Fibroblast of skin of back (primary cell): Measurements from ENCODE around the gene STX11. TPM values are rescaled to one million over a fixed set of nuclear protein-coding genes. Genes with fewer than 3 reads are reported as not detected.
"Not testable (repeated sequence)": the region's sequence is repeated elsewhere in the genome, so short reads cannot be mapped to it uniquely, and the experiment has no call there.

Source experiments
- DNase-seq: peaks from one replicate; pipeline ENCODE4 v3.0.0-alpha.2; 2013
- polyA plus RNA-seq, 2 experiments: library from polyadenylated mRNA; unstranded; fragments of 120-200 nt; gene quantifications; one replicate each; pipeline ENCODE4 v1.2.1, GENCODE V29; 2013; ENCODE audit not compliant: insufficient read length in 2 of 2

The STX11 gene
- 1.7 TPM for polyA plus RNA-seq (2013, experiment 1 of 2; ENCODE audit: insufficient read length)
- 4.1 TPM for polyA plus RNA-seq (2013, experiment 2 of 2; ENCODE audit: insufficient read length)

GRCh38 chr6:144149894-144150709 lies at the start of gene STX11:
STX11 (plus strand) TSS chr6:144150517; CDS start chr6:144186628, 36,111 bp downstream.
- DNase-seq, result peak; percentile 69

GRCh38 chr6:144103026-144103563 lies 47.2 kb upstream of the STX11 start:
- no peak for DNase-seq

DNA sequence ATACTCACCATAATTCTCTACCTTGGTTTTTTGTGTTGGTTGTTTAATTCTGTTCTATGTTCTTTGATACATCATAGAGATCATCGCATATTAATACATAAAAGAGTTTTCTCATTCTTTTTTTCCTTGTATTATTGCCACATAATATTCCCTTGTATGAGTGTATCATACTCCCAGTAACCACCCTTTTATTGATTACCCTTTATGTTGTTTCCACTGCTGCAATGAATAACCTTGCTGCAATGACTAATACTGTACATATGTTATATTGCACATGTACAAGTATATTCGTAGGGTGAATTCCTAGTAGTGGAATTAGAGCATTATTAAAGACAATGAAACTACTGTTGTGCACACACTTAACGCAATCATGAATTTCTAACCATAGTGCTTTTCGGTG lies 45.8 kb upstream of the STX11 start:
- no peak for DNase-seq

GRCh38 chr6:144104898-144105487 lies 45.3 kb upstream of the STX11 start:
- peak; percentile 78 for DNase-seq

GRCh38 chr6:144106206-144106605 lies 44.1 kb upstream of the STX11 start:
- peak; percentile 7 for DNase-seq

GRCh38 chr6:144110210-144110609 lies 40.1 kb upstream of the STX11 start:
- DNase-seq, result no peak

GRCh38 chr6:144113366-144113765 lies 37.0 kb upstream of the STX11 start:
- DNase-seq, result no peak

GRCh38 chr6:144115219-144115618 lies 35.1 kb upstream of the STX11 start:
- no peak for DNase-seq

DNA sequence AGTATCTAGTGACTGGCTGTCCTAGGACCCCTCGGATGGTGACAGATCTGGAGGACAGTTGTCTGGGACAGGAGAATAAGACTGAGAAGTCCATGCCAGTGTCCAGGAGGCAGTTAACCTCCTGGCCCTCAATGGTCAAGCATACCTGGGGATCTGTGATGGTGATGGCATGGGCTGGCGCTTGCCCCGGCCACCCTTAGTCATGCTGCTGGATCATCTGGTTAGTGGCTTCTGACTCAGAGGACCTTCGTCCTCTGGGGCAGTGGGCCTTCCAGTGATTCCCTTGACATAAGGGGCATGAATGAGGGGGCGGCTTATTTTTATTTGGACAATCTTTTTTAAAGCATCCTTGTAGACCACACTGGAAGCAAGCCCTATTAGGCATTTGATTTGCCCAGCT lies 30.9 kb upstream of the STX11 start:
- DNase-seq, result no peak

DNA sequence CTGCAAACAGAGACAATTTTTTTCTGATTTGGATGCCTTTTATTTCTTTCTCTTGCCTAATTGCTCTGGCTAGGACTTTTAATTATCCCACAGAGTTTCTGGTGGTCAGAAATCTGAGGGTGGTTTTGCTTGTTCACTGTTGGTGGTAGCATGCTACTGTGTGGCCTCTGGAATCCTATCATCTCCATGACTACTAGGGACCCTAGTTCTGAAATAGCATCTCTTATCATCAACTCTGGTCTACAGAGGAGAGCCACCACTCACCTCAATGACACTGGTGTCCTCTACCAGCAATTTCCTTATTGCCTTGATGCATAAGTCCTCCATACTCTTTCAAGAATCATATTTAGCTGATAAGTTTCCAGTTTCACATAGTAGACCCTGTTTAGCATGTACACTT lies 27.5 kb upstream of the STX11 start:
- DNase-seq, result no peak

DNA sequence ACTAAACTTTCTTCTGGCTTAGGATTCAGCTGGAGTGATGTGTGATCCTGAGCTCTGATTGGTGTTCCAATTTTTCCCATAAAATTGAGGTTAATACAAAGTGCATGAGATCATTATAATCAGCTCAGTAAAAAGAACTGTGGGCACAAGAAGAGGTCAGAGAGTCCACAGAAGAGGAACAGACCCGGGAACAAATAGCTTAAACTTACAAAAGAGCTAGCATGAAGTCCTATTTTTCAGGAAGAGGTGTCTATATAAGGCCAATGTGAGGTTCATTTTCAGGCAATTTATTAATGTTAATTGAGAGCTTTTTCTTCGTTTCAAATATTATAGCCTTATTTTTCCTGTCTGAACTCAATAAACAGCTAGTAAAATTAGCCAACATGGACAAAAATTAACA lies 26.9 kb upstream of the STX11 start:
- no peak for DNase-seq

GRCh38 chr6:144123836-144124235 lies 26.5 kb upstream of the STX11 start:
- no peak for DNase-seq

DNA sequence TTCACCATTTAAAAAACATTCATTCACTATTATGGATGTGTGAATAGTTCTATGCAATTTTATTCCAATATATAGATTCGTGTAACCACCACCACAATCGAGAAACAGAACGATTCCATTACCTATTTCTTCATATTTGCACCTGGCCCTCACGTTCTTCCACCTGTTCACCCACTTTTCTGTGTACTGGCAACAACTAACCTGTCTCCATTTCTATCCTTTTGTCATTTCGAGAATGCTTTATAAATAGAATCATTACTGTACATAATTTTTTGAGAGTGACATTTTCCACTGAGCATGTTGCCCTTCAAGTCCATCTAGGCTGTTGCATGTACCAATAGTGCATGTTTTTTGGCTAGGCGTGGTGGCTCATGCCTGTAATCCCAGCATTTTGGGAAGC lies 23.2 kb upstream of the STX11 start:
- DNase-seq, result no peak

DNA sequence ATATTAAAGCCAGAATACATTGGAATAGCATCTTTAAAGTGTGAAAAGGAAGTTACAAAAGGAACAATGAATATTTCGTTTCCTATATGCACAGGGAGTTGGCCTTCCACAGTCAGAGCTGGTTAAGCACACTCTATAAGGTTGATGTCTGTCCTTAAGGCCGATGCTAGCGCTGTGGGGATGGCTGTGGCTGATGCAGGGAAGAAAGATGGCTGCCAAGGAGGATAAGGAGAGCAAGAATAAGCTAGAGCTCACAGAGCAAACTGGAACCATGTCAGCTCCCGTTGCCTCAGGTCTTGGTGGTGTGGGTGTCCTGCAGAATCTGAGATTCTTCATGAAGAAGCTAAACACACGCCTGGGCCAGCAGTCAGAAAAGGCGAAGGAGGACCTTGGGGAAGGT lies 20.8 kb upstream of the STX11 start:
- DNase-seq, result no peak

DNA sequence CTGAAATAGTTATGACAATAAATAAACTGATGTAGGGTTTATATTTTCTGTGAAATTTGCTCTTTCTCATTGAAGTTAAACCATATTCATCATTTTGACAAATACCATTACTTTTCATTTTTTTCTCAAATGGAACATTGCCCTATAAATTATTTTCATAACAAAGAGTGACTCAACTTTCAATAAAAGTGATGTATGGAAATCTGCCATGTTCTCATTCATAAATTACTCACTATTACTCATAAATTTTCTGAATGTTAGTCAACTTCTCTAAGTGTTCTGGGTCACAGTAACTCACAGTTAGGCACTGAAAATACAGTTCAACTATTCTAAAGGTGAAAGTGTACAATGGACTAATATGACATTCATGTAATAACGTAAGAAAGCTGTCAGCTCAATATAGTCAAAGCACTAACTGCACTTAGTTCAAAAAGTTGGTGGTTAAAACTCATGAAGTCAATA lies 19.0 kb upstream of the STX11 start:
- peak; percentile 91 for DNase-seq

GRCh38 chr6:144132167-144132690 lies 18.1 kb upstream of the STX11 start:
- DNase-seq, result not testable (repeated sequence)

GRCh38 chr6:144133225-144133821 lies 17.0 kb upstream of the STX11 start:
- no peak for DNase-seq

- peak; percentile 79 for DNase-seq
Measured at GRCh38 chr6:144134176-144134575, 16.1 kb upstream of the STX11 start.

GRCh38 chr6:144134737-144135136 lies 15.6 kb upstream of the STX11 start:
- peak; percentile 23 for DNase-seq

- no peak for DNase-seq
Measured at GRCh38 chr6:144138542-144138941, 11.8 kb upstream of the STX11 start.

DNA sequence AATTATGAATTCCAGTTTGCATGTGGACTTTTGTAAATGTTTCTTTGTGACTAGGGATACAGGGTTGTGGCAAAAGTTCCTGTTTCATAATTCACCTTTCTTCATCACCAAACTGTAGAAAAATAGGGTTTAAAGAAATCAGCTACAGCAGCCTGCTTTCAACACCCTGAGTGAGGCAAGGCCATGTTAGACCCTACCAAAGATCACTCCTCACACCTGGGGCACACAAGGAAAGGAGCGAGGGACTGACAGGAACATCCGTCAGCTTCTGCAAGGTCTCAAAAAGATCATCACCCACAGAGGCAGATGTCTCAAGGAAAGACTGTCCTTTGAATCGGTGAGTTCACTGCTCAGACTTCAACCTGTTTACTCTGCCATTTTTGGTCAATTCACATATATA lies 10.5 kb upstream of the STX11 start:
- no peak for DNase-seq

GRCh38 chr6:144140867-144141266 lies 9.4 kb upstream of the STX11 start:
- DNase-seq, result no peak

DNA sequence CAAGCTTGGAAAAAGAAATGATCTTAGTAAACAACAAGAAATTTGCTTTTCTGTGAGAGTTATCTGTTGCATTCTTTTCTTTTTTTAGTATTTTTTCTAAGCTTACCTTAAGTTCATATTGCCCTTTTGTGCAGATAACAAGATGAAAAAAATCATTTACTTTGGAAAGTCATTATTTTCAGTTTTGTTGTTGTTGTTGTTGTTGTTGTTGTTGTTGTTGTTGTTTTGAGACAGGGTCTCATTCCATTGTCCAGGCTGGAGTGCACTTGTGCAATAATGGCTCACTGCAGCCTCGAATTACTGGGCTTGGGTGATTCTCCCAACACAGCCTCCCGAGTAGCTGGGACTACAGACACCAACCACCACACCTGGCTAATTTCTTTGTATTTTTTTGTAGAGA lies 8.8 kb upstream of the STX11 start:
- DNase-seq, result no peak
